Astrocyte (in vitro differentiated cells and primary cell): Measurements from ENCODE around the gene TNFRSF25.

Experiments
- CTCF ChIP-seq: IDR thresholded peaks from 2 replicates; pipeline ENCODE4 v1.5.1; 2011; ENCODE audit warnings: low read depth, mild to moderate bottlenecking, inconsistent platforms, low read length, moderate library complexity; ENCODE audit not compliant: insufficient read depth
- EZH2 ChIP-seq: IDR thresholded peaks from 2 replicates; pipeline ENCODE4 v1.6.1; 2012; ENCODE audit warnings: mild to moderate bottlenecking, low read length, inconsistent platforms; ENCODE audit not compliant: insufficient read depth

GRCh38 chr1:6423321-6423999, 42.5 kb downstream of the TNFRSF25 start:
- TF ChIP-seq CTCF (peak; percentile 41), EZH2 (no peak)
